GM10266 (cell line): ENCODE data around the gene RNF149.
A peak's percentile ranks its signal among the peaks of the same experiment; 100 is the strongest.

Source experiments
- DNase-seq: peaks from one replicate; pipeline ENCODE4 v3.0.0; 2012; ENCODE audit errors: extremely low spot score
- TF ChIP-seq, protein P1 (sequence below): IDR thresholded peaks from 2 replicates; pipeline ENCODE4 v1.5.1; 2012; ENCODE audit warnings: mild to moderate bottlenecking, low read depth; ENCODE audit not compliant: control insufficient read depth, insufficient read depth; ENCODE audit errors: missing control alignments

Gene RNF149

DNA sequence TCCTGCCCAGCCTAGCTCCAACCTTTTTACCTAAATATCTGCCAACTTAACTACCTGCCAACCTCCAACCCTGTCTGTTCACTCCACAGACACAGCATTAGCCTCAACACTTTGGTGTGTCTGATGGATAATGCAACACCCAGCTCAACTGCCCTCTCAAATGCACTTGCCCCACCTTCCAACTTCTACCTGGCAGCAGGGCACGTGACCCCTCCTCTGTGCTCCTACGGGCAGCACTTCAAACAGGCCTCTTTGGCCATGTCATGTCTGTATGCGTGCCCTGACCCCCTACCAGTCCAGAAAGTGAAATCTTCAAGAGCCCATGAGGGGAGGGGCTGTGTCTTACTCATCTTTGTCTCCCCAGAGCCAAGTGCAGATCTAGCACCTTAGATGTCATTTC lies 25.5 kb downstream of the RNF149 start:
- no peak for DNase-seq
- TF ChIP-seq, protein P1, sequence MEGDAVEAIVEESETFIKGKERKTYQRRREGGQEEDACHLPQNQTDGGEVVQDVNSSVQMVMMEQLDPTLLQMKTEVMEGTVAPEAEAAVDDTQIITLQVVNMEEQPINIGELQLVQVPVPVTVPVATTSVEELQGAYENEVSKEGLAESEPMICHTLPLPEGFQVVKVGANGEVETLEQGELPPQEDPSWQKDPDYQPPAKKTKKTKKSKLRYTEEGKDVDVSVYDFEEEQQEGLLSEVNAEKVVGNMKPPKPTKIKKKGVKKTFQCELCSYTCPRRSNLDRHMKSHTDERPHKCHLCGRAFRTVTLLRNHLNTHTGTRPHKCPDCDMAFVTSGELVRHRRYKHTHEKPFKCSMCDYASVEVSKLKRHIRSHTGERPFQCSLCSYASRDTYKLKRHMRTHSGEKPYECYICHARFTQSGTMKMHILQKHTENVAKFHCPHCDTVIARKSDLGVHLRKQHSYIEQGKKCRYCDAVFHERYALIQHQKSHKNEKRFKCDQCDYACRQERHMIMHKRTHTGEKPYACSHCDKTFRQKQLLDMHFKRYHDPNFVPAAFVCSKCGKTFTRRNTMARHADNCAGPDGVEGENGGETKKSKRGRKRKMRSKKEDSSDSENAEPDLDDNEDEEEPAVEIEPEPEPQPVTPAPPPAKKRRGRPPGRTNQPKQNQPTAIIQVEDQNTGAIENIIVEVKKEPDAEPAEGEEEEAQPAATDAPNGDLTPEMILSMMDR, result no peak

DNA sequence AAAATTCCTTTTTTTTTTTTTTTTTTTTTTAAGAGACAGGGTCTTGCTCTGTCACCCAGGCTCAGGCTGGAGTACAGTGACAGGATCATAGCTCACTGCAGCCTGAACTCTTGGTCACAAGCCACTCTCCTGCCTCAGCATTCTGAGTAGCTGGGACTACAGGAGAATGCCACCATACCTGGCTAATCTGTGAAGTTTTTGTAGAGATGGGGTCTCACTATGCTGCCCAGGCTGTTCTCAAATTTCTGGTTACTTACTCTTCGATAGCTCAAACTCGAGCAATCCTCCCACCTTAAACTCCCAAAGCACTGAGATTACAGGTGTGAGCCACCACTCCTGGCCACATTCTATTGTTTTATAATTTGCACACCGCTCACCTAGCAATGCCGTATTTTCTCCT lies 27.0 kb downstream of the RNF149 start:
- TF ChIP-seq, protein P1, result no peak
- DNase-seq, result no peak

DNA sequence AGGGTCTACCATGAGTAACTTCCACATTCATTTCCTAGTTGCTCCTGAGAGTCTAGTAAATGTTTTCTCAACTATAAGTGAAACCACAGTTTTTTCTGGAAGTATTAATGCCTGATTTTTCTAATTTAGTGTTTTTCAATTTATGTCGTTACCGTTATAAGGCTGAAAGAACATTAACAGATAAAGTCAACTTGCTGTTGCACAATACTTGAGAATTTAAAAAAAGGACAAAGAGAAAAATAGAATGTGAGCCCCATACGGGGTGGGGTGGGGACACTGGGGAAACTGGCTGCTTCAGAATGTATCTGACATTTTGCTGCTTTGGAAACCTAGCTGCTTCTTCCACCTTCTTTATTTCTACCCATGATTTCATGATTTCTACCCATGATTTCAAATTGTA lies 29.6 kb downstream of the RNF149 start:
- DNase-seq, result no peak
- TF ChIP-seq, protein P1, result no peak

DNA sequence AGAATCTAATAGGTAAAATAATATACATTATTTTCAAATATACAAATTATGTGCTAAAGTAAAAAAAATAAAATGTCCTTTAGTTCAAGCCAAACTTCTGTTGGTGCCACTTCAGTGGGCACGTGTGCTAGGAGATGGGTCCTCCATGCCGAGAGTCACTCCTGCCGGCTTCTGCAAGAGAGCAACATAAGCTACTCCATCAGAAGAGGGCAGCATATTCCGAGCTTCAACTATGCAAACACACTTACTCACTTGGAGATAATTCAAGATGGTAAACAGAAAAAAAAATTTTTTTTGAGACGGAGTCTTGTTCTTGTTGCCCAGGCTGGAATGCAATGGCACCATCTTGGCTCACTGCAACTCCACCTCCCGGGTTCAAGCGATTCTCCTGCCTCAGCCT lies 31.4 kb downstream of the RNF149 start:
- no peak for DNase-seq
- TF ChIP-seq, protein P1, result no peak

DNA sequence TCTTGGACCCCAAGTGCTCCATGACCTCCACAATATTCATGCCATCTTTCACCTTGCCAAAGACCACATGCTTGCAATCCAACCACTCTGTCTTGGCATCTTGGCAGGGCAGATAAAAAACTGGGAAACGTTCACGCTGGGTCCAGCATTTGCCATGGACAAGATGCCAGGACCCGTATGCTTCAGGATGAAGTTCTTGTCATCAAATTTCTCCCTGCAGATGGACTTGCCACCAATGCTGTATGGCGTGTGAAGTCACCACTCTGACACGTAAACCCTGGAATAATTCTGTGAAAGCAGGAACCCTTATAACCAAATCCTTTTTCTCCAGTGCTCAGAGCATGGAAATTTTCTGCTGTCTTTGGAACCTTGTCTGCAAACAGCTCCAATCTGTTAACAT lies 34.4 kb downstream of the RNF149 start:
- TF ChIP-seq, protein P1, result no peak
- DNase-seq, result no peak

DNA sequence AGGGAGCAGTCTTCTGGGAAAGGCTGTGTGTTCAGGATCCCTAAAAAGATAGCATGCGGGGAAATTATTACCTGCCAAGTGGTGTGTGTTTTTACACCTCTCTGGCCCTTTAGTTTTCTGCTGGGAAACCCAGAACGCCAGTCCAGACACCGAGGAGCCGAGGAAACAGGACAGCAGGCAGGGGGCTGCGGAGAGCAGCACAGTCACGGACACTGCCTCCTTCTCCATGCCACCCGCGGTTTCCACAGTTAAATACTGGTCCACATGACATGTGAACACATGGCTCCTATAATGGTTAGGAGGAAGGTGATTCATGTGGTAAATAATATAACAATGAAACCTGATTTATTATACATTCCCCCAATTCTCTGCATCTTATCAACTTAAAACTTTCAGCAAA lies 35.4 kb downstream of the RNF149 start:
- TF ChIP-seq, protein P1, result no peak
- no peak for DNase-seq

DNA sequence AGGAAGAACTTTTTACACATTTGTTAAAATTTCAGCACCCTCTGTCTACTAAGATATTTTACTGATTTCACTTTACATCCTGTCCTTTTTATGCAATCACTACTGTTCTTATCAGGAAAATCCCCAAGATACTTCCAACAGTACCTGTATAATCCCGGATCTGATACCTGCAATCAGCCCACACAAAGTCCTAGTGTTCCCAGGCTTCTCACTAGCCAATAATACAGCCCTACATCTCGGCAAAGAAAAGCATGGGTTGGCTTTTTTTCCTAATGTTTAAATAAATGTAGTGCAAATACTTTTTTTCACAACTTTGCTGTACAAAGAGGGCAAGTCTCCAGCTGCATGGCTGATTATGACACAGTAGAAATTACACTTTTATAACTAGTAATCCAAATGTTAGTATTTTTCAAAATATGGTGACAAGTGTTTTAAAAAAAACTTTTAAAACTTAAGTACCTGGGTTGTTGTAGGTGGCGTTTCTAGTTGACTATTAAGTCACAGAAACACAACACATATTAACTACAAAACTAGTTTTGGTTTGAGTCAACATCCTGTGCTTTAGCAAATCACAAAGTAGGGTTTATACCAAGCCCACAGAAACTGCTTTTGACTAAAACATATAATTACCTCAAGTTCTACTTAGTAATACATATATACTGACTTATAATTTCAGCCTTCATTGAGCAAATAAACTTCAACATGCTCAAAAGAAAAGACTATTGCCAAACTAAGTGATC lies 36.3 kb downstream of the RNF149 start:
- TF ChIP-seq, protein P1, result no peak
- DNase-seq, result peak; percentile 66
